ENCODE measurements around the gene DGKD. TPM values are rescaled to one million over a fixed set of nuclear protein-coding genes. Genes with fewer than 3 reads are reported as not detected.

The DGKD gene
- polyA plus RNA-seq, 3 donors: 4.4 to 34.4 (median 15.7) TPM

- H3K27ac ChIP-seq (ENCODE audit: low read depth, low read length): no peak overlapping the region
- 58 to 83% (median 65%) methylated on average over 8 of the region's 8 CpGs for WGBS, 3 donors
Measured at GRCh38 chr2:233399306-233400225, 45.3 kb downstream of the DGKD start.

DNA sequence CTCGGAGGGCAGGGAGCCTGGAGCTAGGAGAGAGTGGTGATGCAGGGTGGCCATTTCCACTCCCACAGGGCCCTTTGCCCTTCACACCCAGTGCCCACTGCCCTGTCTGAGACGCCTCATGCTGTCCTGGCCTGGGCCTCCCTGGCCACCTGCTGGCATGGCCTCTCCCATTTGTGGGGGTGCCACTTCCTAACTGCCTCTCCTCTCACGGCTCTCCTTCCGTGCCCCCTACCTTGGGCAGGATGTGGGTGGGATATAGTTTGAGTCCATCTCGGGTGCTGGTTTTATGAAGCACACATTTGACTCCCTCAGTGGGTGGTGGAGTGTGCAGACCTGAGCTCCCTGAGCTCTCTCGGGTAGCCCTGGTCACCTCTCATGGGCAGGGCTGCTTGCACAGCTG, 46.0 kb downstream of the DGKD start:
- no peak overlapping the region for H3K27ac ChIP-seq (ENCODE audit: low read depth, low read length)
- WGBS, 3 donors: 64 to 86% (median 77%) methylated on average over 6 of the region's 6 CpGs

DNA sequence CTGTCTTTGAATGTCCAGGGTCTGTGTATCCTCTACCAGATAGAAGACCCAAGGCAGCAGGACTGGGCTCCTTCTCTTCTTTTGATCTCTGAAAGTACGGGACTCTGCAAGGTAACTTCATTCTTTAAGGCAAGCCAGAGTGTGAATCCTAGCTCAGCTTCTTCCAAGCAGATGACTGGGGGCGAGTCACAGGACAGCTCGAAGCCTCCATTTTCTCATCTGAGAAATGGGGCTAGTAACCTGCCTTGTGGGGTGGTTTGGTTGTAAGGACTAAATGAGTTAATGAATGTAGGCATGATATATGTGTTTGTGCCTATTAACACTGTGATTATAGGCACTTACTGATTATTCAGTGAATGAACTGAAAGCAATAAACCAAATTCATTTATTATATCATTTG, 46.7 kb downstream of the DGKD start:
- WGBS, 3 donors: 93 to 97% (median 96%) methylated on average over 3 of the region's 3 CpGs
- no peak overlapping the region for H3K27ac ChIP-seq (ENCODE audit: low read depth, low read length)

GRCh38 chr2:233402346-233402745, 48.1 kb downstream of the DGKD start:
- no peak overlapping the region for H3K27ac ChIP-seq (ENCODE audit: low read depth, low read length)

GRCh38 chr2:233402789-233403188, 48.5 kb downstream of the DGKD start:
- 70 to 94% (median 79%) methylated on average over 5 of the region's 5 CpGs for WGBS, 3 donors
- no peak overlapping the region for H3K27ac ChIP-seq (ENCODE audit: low read depth, low read length)

More at GRCh38 chr2:233402346-233402745, 48.1 kb downstream of the DGKD start:
- WGBS, 3 donors: 63 to 88% (median 80%) methylated on average over 5 of the region's 5 CpGs

- no peak overlapping the region for H3K27ac ChIP-seq (ENCODE audit: low read depth, low read length)
Measured at GRCh38 chr2:233404222-233404621, 49.9 kb downstream of the DGKD start.

GRCh38 chr2:233406865-233407264, 52.6 kb downstream of the DGKD start:
- no peak overlapping the region for H3K27ac ChIP-seq (ENCODE audit: low read depth, low read length)
- WGBS, 3 donors: 77 to 91% (median 83%) methylated on average over 2 of the region's 2 CpGs

DNA sequence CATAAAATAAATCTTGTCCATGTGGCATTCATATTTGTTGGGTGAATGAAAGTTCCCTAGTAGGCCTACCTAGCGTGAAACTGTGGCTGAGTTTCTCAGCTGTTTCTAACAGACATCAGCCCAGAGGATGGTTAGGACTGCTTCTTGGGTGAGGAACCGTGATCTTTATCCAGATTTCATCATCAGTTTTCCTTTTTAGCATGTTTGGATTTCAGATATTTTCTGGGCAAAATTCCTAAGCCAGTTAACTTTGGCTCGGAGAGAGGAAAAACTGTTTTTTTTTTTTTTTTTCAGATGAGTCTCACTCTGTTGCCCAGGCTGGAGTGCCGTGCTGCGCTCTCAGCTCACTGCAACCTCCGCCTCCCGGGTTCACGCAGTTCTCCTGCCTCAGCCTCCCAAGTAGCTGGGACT, 53.5 kb downstream of the DGKD start:
- H3K27ac ChIP-seq (ENCODE audit: low read depth, low read length): no peak overlapping the region
- 56 to 70% (median 67%) methylated on average over 8 of the region's 8 CpGs for WGBS, 3 donors

- 36 to 75% (median 70%) methylated on average over 9 of the region's 9 CpGs for WGBS, 3 donors
Measured at GRCh38 chr2:233408366-233409285, 54.3 kb downstream of the DGKD start.

DNA sequence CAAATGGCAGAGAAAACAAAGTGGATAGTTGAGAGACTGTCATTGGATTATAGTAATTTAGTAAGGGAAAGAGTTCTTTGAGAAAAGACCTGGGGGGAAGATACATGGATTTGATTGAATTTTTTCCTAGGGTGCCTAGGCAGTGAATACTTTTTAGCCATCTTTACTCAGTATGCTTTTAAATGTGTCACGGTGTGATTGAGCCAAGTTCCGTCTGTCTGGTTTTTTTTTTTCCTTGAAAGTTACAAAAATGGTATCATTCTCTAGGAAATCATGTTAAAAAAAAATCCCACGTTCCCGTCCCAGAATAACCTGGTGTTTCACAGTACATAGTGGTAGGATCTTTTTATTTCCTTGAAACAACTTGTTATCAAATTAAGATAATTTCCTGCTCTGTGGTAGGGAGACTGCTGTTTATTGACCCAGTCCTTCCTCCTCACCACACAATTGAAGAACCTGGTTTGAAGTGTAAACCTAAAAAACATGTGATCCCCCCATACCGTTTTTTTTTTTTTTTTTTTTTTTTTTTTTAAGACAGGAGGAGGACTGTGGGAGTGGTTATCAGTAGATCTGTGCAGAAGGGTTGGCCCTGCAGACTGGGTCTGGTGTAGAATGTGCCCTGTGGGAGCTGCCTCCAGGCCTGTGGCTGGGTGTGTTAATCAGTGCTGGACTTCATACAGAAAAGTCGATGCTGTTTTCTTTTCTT, 55.1 kb downstream of the DGKD start:
- 4 to 13% (median 7%) methylated on average over 6 of the region's 6 CpGs for WGBS, 3 donors
- no peak overlapping the region for H3K27ac ChIP-seq (ENCODE audit: low read depth, low read length)

More at GRCh38 chr2:233408366-233409285, 54.3 kb downstream of the DGKD start:
- H3K27ac ChIP-seq (ENCODE audit: low read depth, low read length): no peak overlapping the region

GRCh38 chr2:233410196-233410760, 56.0 kb downstream of the DGKD start:
- H3K27ac ChIP-seq (ENCODE audit: low read depth, low read length): no peak overlapping the region
- WGBS, 3 donors: 32 to 85% (median 73%) methylated on average over 5 of the region's 5 CpGs

DNA sequence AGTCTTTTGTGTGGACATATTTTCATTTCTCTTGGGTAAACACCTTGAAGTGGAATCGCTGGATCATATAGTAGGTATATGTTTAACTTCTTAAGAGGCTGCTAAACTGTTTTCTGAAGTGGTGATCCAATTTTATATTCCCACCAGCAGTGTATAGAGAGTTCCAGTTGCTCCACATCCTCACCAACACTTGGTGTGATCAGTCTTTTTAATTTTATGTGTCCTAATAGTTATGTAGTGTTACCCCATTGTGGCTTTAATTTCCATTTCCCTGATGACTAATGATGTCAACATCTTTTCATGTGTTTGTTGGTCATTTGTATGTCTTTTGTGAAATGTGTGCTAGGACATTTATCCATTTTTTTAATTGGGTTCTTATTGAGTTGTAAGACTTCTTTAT, 56.9 kb downstream of the DGKD start:
- H3K27ac ChIP-seq (ENCODE audit: low read depth, low read length): no peak overlapping the region
- 95 to 97% (median 96%) methylated on average over 1 of the region's 1 CpG for WGBS, 3 donors

DNA sequence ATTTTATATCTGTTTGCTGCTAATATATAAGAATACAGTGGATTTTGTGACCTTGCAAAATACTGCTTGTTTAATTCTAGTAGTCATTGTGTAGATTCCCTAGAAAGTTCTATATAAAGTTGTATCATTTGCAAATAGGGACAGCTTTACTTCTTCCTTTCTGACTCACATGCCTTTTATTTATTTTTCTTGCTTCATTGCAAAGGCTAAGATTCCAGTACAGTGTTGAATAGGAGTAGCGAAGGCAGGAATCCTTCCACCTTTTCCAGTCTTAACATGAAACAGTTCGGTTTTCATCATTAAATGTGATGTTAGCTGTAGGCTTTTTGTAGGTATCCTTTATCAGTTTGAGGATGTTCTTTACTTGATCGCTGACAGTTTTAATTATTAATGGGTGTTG, 58.1 kb downstream of the DGKD start:
- no peak overlapping the region for H3K27ac ChIP-seq (ENCODE audit: low read depth, low read length)
- 96 to 100% (median 98%) methylated on average over 3 of the region's 3 CpGs for WGBS, 3 donors

GRCh38 chr2:233413046-233413445, 58.8 kb downstream of the DGKD start:
- no peak overlapping the region for H3K27ac ChIP-seq (ENCODE audit: low read depth, low read length)
- 90 to 99% (median 96%) methylated on average over 4 of the region's 4 CpGs for WGBS, 3 donors

DNA sequence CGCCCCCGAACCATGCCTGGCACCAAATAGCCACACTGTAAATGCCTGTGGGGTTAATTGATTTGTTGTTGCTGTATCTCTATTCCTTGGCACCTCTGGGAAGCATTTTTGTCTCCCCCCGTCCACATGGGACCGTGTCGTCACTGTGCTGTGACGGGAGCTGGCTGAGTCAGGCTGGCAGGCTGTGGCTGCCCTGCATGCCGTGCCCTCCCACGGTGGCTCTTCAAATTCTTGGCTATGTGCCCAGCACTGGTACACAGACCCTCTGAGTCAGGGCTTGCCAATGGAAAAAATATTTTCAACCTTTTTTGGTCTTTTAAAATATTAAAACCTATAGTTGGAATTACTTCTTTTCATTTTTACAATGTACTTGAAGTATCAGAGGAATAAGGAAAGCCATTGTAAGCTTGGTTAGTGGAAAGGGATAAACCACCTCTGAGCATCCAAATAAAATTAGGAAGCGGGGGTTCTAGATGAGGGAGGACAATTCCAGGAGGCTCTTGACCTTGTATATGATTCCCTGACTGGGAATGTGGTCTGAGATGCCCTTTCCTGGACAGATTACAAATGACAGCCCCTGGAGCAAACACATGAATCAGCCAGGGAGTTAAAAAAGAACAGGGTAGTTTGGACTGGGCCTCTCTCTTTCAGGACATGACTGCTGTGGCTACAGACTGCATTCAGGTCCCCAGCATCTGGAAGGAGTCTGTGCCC, 59.4 kb downstream of the DGKD start:
- 56 to 62% (median 58%) methylated on average over 9 of the region's 9 CpGs for WGBS, 3 donors
- no peak overlapping the region for H3K27ac ChIP-seq (ENCODE audit: low read depth, low read length)

GRCh38 chr2:233414273-233414654, 60.0 kb downstream of the DGKD start:
- WGBS, 3 donors: 70 to 96% (median 84%) methylated on average over 4 of the region's 4 CpGs
- H3K27ac ChIP-seq (ENCODE audit: low read depth, low read length): no peak overlapping the region

DNA sequence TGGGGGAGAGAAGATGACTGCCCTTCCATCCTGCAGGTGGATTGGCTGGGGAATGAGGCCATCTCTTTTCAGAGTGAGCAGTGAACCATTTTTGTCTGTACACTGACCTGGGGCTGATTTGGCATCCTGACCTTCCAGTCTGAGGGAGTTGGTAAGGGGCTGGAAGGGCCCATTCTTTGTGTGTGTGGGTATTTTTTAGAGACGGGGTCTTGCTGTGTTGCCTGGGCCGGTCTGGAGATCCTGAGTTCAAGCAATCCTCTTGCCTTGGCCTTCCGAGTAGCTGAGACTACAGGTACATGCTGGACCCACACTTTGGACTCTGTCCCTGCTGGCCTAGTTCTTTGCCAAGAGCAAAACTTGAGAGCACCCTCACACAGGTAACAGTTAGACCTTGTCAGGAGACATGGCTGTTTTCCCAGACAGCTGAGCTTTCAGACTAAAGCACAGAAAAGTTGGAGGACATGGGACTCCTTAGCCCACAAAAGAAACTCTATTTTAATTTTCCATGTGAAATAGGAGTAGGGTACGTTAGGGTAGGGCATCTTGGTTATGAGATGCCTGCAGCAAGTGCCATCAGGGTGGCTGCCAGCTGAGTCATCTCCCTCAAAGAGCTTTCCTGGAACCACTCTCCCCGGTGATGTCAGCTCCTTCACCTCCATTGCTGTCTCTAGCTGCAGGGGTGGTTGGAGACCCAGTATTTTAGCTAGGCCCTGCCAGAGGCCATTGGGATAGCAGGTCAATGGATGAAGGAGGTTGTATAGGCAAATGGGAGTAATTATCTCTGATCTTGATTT, 60.7 kb downstream of the DGKD start:
- H3K27ac ChIP-seq (ENCODE audit: low read depth, low read length): no peak overlapping the region
- 76 to 94% (median 90%) methylated on average over 5 of the region's 5 CpGs for WGBS, 3 donors
